ENCODE measurements around the gene SHISA4.
"Not testable (repeated sequence)": the region's sequence is repeated elsewhere in the genome, so short reads cannot be mapped to it uniquely, and the experiment has no call there.

Gene SHISA4

GRCh38 chr1:201895913-201896807, 7.5 kb downstream of the SHISA4 start:
- H3K27ac ChIP-seq = no peak overlapping the region
- DNase-seq (ENCODE audit: low read depth, low spot score) = peak; percentile 44

GRCh38 chr1:201896951-201897391, 8.3 kb downstream of the SHISA4 start:
- H3K27ac ChIP-seq = no peak overlapping the region
- DNase-seq (ENCODE audit: low read depth, low spot score) = no peak

GRCh38 chr1:201898240-201898894, 9.7 kb downstream of the SHISA4 start:
- no peak for DNase-seq (ENCODE audit: low read depth, low spot score)

GRCh38 chr1:201898992-201899391, 10.3 kb downstream of the SHISA4 start:
- H3K27ac ChIP-seq = no peak overlapping the region
- no peak for DNase-seq (ENCODE audit: low read depth, low spot score)

More at GRCh38 chr1:201898240-201898894, 9.7 kb downstream of the SHISA4 start:
- H3K27ac ChIP-seq = no peak overlapping the region

- H3K27ac ChIP-seq = no peak overlapping the region
- no peak for DNase-seq (ENCODE audit: low read depth, low spot score)
These were observed 11.2 kb downstream of the SHISA4 start for GRCh38 chr1:201899683-201900429.

GRCh38 chr1:201900476-201900875, 11.8 kb downstream of the SHISA4 start:
- DNase-seq (ENCODE audit: low read depth, low spot score) = no peak

GRCh38 chr1:201901036-201901435, 12.3 kb downstream of the SHISA4 start:
- not testable (repeated sequence) for H3K27ac ChIP-seq; DNase-seq (ENCODE audit: low read depth, low spot score)

More at GRCh38 chr1:201900476-201900875, 11.8 kb downstream of the SHISA4 start:
- H3K27ac ChIP-seq = no peak overlapping the region

- no peak overlapping the region for H3K27ac ChIP-seq
- DNase-seq (ENCODE audit: low read depth, low spot score) = no peak
These were observed 13.5 kb downstream of the SHISA4 start for GRCh38 chr1:201902198-201902597.

- no peak for DNase-seq (ENCODE audit: low read depth, low spot score)
- no peak overlapping the region for H3K27ac ChIP-seq
These were observed 14.4 kb downstream of the SHISA4 start for GRCh38 chr1:201903135-201903534.

GRCh38 chr1:201904579-201904978, 15.9 kb downstream of the SHISA4 start:
- H3K27ac ChIP-seq = no peak overlapping the region
- no peak for DNase-seq (ENCODE audit: low read depth, low spot score)

- H3K27ac ChIP-seq = no peak overlapping the region
- DNase-seq (ENCODE audit: low read depth, low spot score) = no peak
These were observed 16.7 kb downstream of the SHISA4 start for GRCh38 chr1:201905234-201905890.

GRCh38 chr1:201906336-201906735, 17.6 kb downstream of the SHISA4 start:
- no peak for DNase-seq (ENCODE audit: low read depth, low spot score)
- H3K27ac ChIP-seq = no peak overlapping the region

GRCh38 chr1:201907621-201908020, 18.9 kb downstream of the SHISA4 start:
- no peak overlapping the region for H3K27ac ChIP-seq
- no peak for DNase-seq (ENCODE audit: low read depth, low spot score)

- no peak for DNase-seq (ENCODE audit: low read depth, low spot score)
- no peak overlapping the region for H3K27ac ChIP-seq
These were observed 23.3 kb downstream of the SHISA4 start for GRCh38 chr1:201911826-201912571.

- DNase-seq (ENCODE audit: low read depth, low spot score) = no peak
- H3K27ac ChIP-seq = no peak overlapping the region
These were observed 24.1 kb downstream of the SHISA4 start for GRCh38 chr1:201912832-201913231.

GRCh38 chr1:201914456-201915235, 25.9 kb downstream of the SHISA4 start:
- no peak for DNase-seq (ENCODE audit: low read depth, low spot score)
- H3K27ac ChIP-seq = no peak overlapping the region

GRCh38 chr1:201916649-201917249, 28.1 kb downstream of the SHISA4 start:
- H3K27ac ChIP-seq = no peak overlapping the region
- DNase-seq (ENCODE audit: low read depth, low spot score) = no peak

GRCh38 chr1:201917362-201918033, 28.8 kb downstream of the SHISA4 start:
- H3K27ac ChIP-seq = no peak overlapping the region

More at GRCh38 chr1:201917362-201918033, 28.8 kb downstream of the SHISA4 start:
- no peak for DNase-seq (ENCODE audit: low read depth, low spot score)

All from epithelial cell of prostate (primary cell).